OCI-LY7 (cell line): ENCODE data around the gene GBX2. TPM values are rescaled to one million over a fixed set of nuclear protein-coding genes. Genes with fewer than 3 reads are reported as not detected.

Experiments used
- BruUV-seq: library from RNA; stranded (reverse); fragments of 400-500 nt; replicated peaks from 2 replicates; lab custom pipeline; 2021; lab: Mats Ljungman, UMichigan
- CTCF ChIA-PET: fragments of 300-600 bp; sonication (Branson Sonifier 250); formaldehyde crosslinking; loops from one replicate; lab custom pipeline; 2022; ENCODE audit warnings: antibody characterized with exemption; ENCODE audit not compliant: unreplicated experiment; lab: Charles Lee
- POLR2A ChIA-PET: fragments of 300-600 bp; sonication (Branson Sonifier 250); formaldehyde crosslinking; loops from one replicate; lab custom pipeline; 2022; ENCODE audit warnings: antibody characterized with exemption; lab: Charles Lee
- DNase-seq: peaks from one replicate; pipeline ENCODE4 v3.0.0-alpha.2; 2015; ENCODE audit warnings: low spot score
- H2AFZ ChIP-seq: fragments of 200-600 bp; sonication (generic), shearing (Covaris generic); 2 replicates; pipeline ENCODE4 v1.6.1; 2014; ENCODE audit warnings: mild to moderate bottlenecking, antibody characterized with exemption, low read length, moderate library complexity
- H3K27ac ChIP-seq: fragments of 200-600 bp; sonication (generic); 2 replicates; pipeline ENCODE4 v1.5.1; 2014; ENCODE audit warnings: mixed run types, low read depth, mild to moderate bottlenecking, moderate library complexity, low read length, inconsistent platforms; ENCODE audit not compliant: poor library complexity, severe bottlenecking
- H3K36me3 ChIP-seq: fragments of 200-600 bp; sonication (generic); 2 replicates; pipeline ENCODE4 v1.6.1; 2014; ENCODE audit warnings: mild to moderate bottlenecking, antibody characterized with exemption, low read length, moderate library complexity, mixed read lengths; ENCODE audit not compliant: insufficient read depth
- H3K4me1 ChIP-seq: fragments of 200-600 bp; sonication (generic); 2 replicates; pipeline ENCODE4 v1.5.1; 2014; ENCODE audit warnings: mild to moderate bottlenecking, low read length; ENCODE audit not compliant: insufficient read depth, poor library complexity, severe bottlenecking
- H3K4me2 ChIP-seq: fragments of 200-600 bp; sonication (generic); 2 replicates; pipeline ENCODE4 v1.6.1; 2014; ENCODE audit warnings: mild to moderate bottlenecking, low read length
- H3K4me3 ChIP-seq: fragments of 200-600 bp; sonication (generic); 2 replicates; pipeline ENCODE4 v1.5.1; 2014; ENCODE audit warnings: mild to moderate bottlenecking, low read depth, low read length; ENCODE audit not compliant: poor library complexity, severe bottlenecking
- H3K79me2 ChIP-seq: fragments of 200-600 bp; sonication (generic); 2 replicates; pipeline ENCODE4 v1.6.1; 2016; ENCODE audit warnings: low read depth, mild to moderate bottlenecking, low read length, moderate library complexity, mixed read lengths; ENCODE audit not compliant: insufficient read depth
- H3K9me2 ChIP-seq: fragments of 200-600 bp; sonication (generic); 2 replicates; pipeline ENCODE4 v1.6.1; 2016; ENCODE audit warnings: mild to moderate bottlenecking, low read length, mixed read lengths; ENCODE audit not compliant: insufficient read depth
- H3K9me3 ChIP-seq: fragments of 200-600 bp; sonication (generic); 2 replicates; pipeline ENCODE4 v1.6.1; 2014; ENCODE audit warnings: mild to moderate bottlenecking, mixed run types, low read length, mixed read lengths
- H4K20me1 ChIP-seq: fragments of 200-600 bp; sonication (generic); 2 replicates; pipeline ENCODE4 v1.6.1; 2014; ENCODE audit warnings: mild to moderate bottlenecking, antibody characterized with exemption, low read length, moderate library complexity, mixed read lengths; ENCODE audit not compliant: insufficient read depth
- CTCF ChIP-seq: fragments of 200-600 bp; sonication (generic); conservative IDR thresholded peaks from 2 replicates; pipeline ENCODE4 v1.5.1; 2014; ENCODE audit warnings: mild to moderate bottlenecking, antibody characterized with exemption, low read length, moderate library complexity, mixed read lengths
- EZH2phosphoT487 ChIP-seq: fragments of 200-600 bp; sonication (generic); IDR thresholded peaks from 2 replicates; pipeline ENCODE4 v1.6.1; 2018; ENCODE audit warnings: low read depth, borderline replicate concordance, mild to moderate bottlenecking, mixed run types, antibody characterized with exemption, low read length, moderate library complexity, mixed read lengths
- intact Hi-C: fragments of 100-400 bp; cut with micrococcal nuclease; formaldehyde crosslinking; loops from one replicate; pipeline ENCODE4 v1.10.0; 2022; ENCODE audit not compliant: unreplicated experiment
- total RNA-seq, 2 experiments: library from RNA; depleted of rRNA in 1 of 2; stranded (reverse); fragments of >200 nt in 1 of 2; shearing (Covaris generic) in 1 of 2; gene quantifications; 2 replicates each; pipeline ENCODE4 v1.2.3, GENCODE V29; 2014 to 2022

GBX2 gene
- total RNA-seq, 2 experiments from 2014 or later: not detected

GRCh38 chr2:236131073-236131692 is 37.0 kb downstream of the GBX2 start:
- H3K79me2 ChIP-seq: no peaks in the 10 kb centered on the region
- no peak overlapping the region for H3K4me3 ChIP-seq
- DNase-seq: no peak
- no peaks in the 10 kb centered on the region for H3K9me3 ChIP-seq
- TF ChIP-seq CTCF (no peak), EZH2phosphoT487 (no peak)
- H3K36me3 ChIP-seq: no peaks in the 10 kb centered on the region
- H3K4me2 ChIP-seq: no peak overlapping the region
- ChIA-PET POLR2A (no interaction called here), CTCF (no interaction called here)
- BruUV-seq: no TSS peak
- no peak overlapping the region for H3K27ac ChIP-seq
- H2AFZ ChIP-seq: no peak overlapping the region
- intact Hi-C loops: no loop called here
- no peaks in the 10 kb centered on the region for H3K9me2 ChIP-seq
- no peaks in the 10 kb centered on the region for H4K20me1 ChIP-seq
- no peaks in the 10 kb centered on the region for H3K4me1 ChIP-seq

GRCh38 chr2:236130349-236130998 is 37.7 kb downstream of the GBX2 start:
- no peaks in the 10 kb centered on the region for H3K36me3 ChIP-seq
- H2AFZ ChIP-seq: no peak overlapping the region
- H4K20me1 ChIP-seq: no peaks in the 10 kb centered on the region
- no peaks in the 10 kb centered on the region for H3K9me3 ChIP-seq
- intact Hi-C loops: no loop called here
- ChIA-PET POLR2A (no interaction called here), CTCF (no interaction called here)
- no peak for DNase-seq
- no peaks in the 10 kb centered on the region for H3K9me2 ChIP-seq
- H3K4me2 ChIP-seq: no peak overlapping the region
- no peak for TF ChIP-seq CTCF
- no peak for TF ChIP-seq EZH2phosphoT487
- BruUV-seq: no TSS peak
- no peak overlapping the region for H3K27ac ChIP-seq
- no peaks in the 10 kb centered on the region for H3K79me2 ChIP-seq
- H3K4me3 ChIP-seq: no peak overlapping the region
- no peaks in the 10 kb centered on the region for H3K4me1 ChIP-seq

- H3K79me2 ChIP-seq: no peaks in the 10 kb centered on the region
- no peak overlapping the region for H3K27ac ChIP-seq
- no peak overlapping the region for H2AFZ ChIP-seq
- H3K9me2 ChIP-seq: no peaks in the 10 kb centered on the region
- no TSS peak for BruUV-seq
- POLR2A ChIA-PET: no interaction called here
- H3K4me2 ChIP-seq: no peak overlapping the region
- no peaks in the 10 kb centered on the region for H4K20me1 ChIP-seq
- DNase-seq: no peak
- no peaks in the 10 kb centered on the region for H3K36me3 ChIP-seq
- no peak for TF ChIP-seq CTCF
- no peak for TF ChIP-seq EZH2phosphoT487
- no peaks in the 10 kb centered on the region for H3K4me1 ChIP-seq
- CTCF ChIA-PET: no interaction called here
- no peak overlapping the region for H3K4me3 ChIP-seq
- intact Hi-C loops: no loop called here
- H3K9me3 ChIP-seq: no peaks in the 10 kb centered on the region
Observed at GRCh38 chr2:236129935-236130334, 38.3 kb downstream of the GBX2 start.
